Suprapubic skin (tissue), 4 donors: Measurements from ENCODE around the gene KY.

Experiments
- CTCF ChIP-seq, 2 donors: fragments of 200-600 bp in 1 of 2; fragments of 450-650 bp in 1 of 2; sonication (generic) in 1 of 2; IDR thresholded peaks; one replicate each; pipeline ENCODE4 v1.5.1; 2016 to 2019; ENCODE audit warnings: antibody characterized with exemption in 2 of 2, mild to moderate bottlenecking in 1 of 2, moderate library complexity in 1 of 2
- POLR2A ChIP-seq, 2 donors: fragments of 450-650 bp; IDR thresholded peaks; one replicate each; pipeline ENCODE4 v1.6.1; 2017; ENCODE audit warnings: antibody characterized with exemption in 2 of 2, mild to moderate bottlenecking in 2 of 2, moderate library complexity in 2 of 2
- POLR2AphosphoS5 ChIP-seq, 3 donors: sonication (generic); formaldehyde crosslinking; IDR thresholded peaks; one replicate each; pipeline ENCODE4 v1.6.1; 2017; ENCODE audit warnings: antibody characterized with exemption in 3 of 3

GRCh38 chr3:134645515-134645914 is 5.3 kb downstream of the KY start:
- TF ChIP-seq CTCF (IDR thresholded peaks at IDR 0.05) (no peak), POLR2AphosphoS5 (IDR thresholded peaks at IDR 0.05) (no peak), POLR2A (IDR thresholded peaks at IDR 0.05) (no peak)
